HL-60 (cell line): Measurements from ENCODE around the gene RBM7.

ENCODE experiments used
- DNase-seq, 2 experiments: peaks; one replicate each; pipeline ENCODE4 v3.0.0-alpha.2; 2010 to 2020; ENCODE audit warnings: low read depth in 1 of 2, low spot score in 1 of 2
- H3K27ac ChIP-seq: fragments of 250-450 bp; sonication (Bioruptor Pico); replicated peaks from 2 replicates; pipeline ENCODE4 v1.5.1; 2020; ENCODE audit warnings: mild to moderate bottlenecking, moderate library complexity
- H3K27me3 ChIP-seq: fragments of 250-450 bp; sonication (Bioruptor Pico); 2 replicates; pipeline ENCODE4 v1.5.1; 2021; ENCODE audit warnings: mild to moderate bottlenecking, moderate library complexity; ENCODE audit not compliant: insufficient read depth, poor library complexity, severe bottlenecking
- H3K4me3 ChIP-seq: replicated peaks from 2 replicates; pipeline ENCODE4 v1.5.1; 2011; ENCODE audit warnings: mild to moderate bottlenecking, control low read depth, low read length; ENCODE audit not compliant: insufficient read depth
- CTCF ChIP-seq: IDR thresholded peaks from one replicate; pipeline ENCODE4 v1.5.1; 2011; ENCODE audit warnings: low read length, control low read depth, inconsistent platforms; ENCODE audit not compliant: insufficient read depth
- GABPA ChIP-seq: IDR thresholded peaks from 2 replicates; pipeline ENCODE4 v1.6.1; 2012; ENCODE audit warnings: low read depth
- POLR2AphosphoS5 ChIP-seq: IDR thresholded peaks from 2 replicates; pipeline ENCODE4 v1.6.1; 2012; ENCODE audit warnings: low read depth
- REST ChIP-seq: IDR thresholded peaks from 2 replicates; pipeline ENCODE4 v1.6.1; 2012; ENCODE audit warnings: low read depth; ENCODE audit not compliant: insufficient replicate concordance
- SPI1 ChIP-seq: IDR thresholded peaks from 2 replicates; pipeline ENCODE4 v1.6.1; 2012; ENCODE audit warnings: low read depth, mild to moderate bottlenecking, borderline replicate concordance

The RBM7 gene

GRCh38 chr11:114358716-114359115 lies 41.8 kb upstream of the RBM7 start:
- no peak for TF ChIP-seq GABPA
- TF ChIP-seq SPI1: peak; percentile 46; the same call in 1 of the 2 replicates
- Histone ChIP-seq H3K27me3 (no peaks in the 10 kb centered on the region), H3K27ac (no peak overlapping the region), H3K4me3 (no peak overlapping the region)
- DNase-seq: peak in 1 of 2 experiments; percentile 36

GRCh38 chr11:114359342-114359741 lies 41.1 kb upstream of the RBM7 start:
- TF ChIP-seq GABPA: no peak
- TF ChIP-seq SPI1: no peak
- no peak for TF ChIP-seq POLR2AphosphoS5
- TF ChIP-seq REST: no peak
- no peak overlapping the region for H3K27ac ChIP-seq
- H3K4me3 ChIP-seq: no peak overlapping the region
- DNase-seq: no peak
- H3K27me3 ChIP-seq: no peaks in the 10 kb centered on the region

GRCh38 chr11:114362326-114362725 lies 38.1 kb upstream of the RBM7 start:
- DNase-seq: no peak
- no peak overlapping the region for H3K4me3 ChIP-seq
- TF ChIP-seq CTCF (no peak), POLR2AphosphoS5 (no peak), SPI1 (no peak), REST (no peak), GABPA (no peak)
- no peak overlapping the region for H3K27ac ChIP-seq
- H3K27me3 ChIP-seq: no peaks in the 10 kb centered on the region

- TF ChIP-seq POLR2AphosphoS5 (no peak), CTCF (no peak), SPI1 (no peak), REST (no peak), GABPA (no peak)
- Histone ChIP-seq H3K4me3 (no peak overlapping the region), H3K27ac (no peak overlapping the region), H3K27me3 (no peaks in the 10 kb centered on the region)
- DNase-seq: no peak
These were observed 37.5 kb upstream of the RBM7 start for GRCh38 chr11:114362958-114363357.
